Peyer's patch (tissue), 4 donors: Measurements from ENCODE around the gene AKT3. TPM values are rescaled to one million over a fixed set of nuclear protein-coding genes. Genes with fewer than 3 reads are reported as not detected.

Source experiments
- DNase-seq, 3 donors: peaks; one replicate each; pipeline ENCODE4 v3.0.0-alpha.2; 2017 to 2019
- H3K27ac ChIP-seq, 4 donors: fragments of 200-600 bp; sonication (generic); one replicate each; pipeline ENCODE4 v1.5.1; 2016 to 2019
- H3K27me3 ChIP-seq, 2 donors: fragments of 200-600 bp; sonication (generic); one replicate each; pipeline ENCODE4 v1.5.1; 2019
- H3K36me3 ChIP-seq, 3 donors: fragments of 200-600 bp; sonication (generic); one replicate each; pipeline ENCODE4 v1.5.1; 2016 to 2019
- H3K4me1 ChIP-seq, 4 donors: fragments of 200-600 bp; sonication (generic); one replicate each; pipeline ENCODE4 v1.5.1; 2016 to 2019
- H3K4me3 ChIP-seq, 4 donors: fragments of 200-600 bp; sonication (generic); 1 replicate in 3 of 4; 2 replicates in 1 of 4; pipeline ENCODE4 v1.5.1; 2016 to 2019; ENCODE audit warnings: mild to moderate bottlenecking in 1 of 4
- H3K9me3 ChIP-seq, 4 donors: fragments of 200-600 bp; sonication (generic); one replicate each; pipeline ENCODE4 v1.5.1; 2016 to 2019; ENCODE audit warnings: mild to moderate bottlenecking in 1 of 4
- POLR2A ChIP-seq, 2 donors: fragments of 450-650 bp; IDR thresholded peaks; one replicate each; pipeline ENCODE4 v1.5.1; 2017; ENCODE audit warnings: antibody characterized with exemption in 2 of 2, mild to moderate bottlenecking in 2 of 2, moderate library complexity in 2 of 2
- total RNA-seq, 4 donors: library from RNA; depleted of rRNA; stranded (reverse); fragments of >200 nt; gene quantifications; one replicate each; pipeline ENCODE4 v1.1.0, GENCODE V29; 2016
- TF ChIP-seq, protein P1 (sequence below), 6 experiments: fragments of 450-650 bp in 4 of 6; fragments of 200-600 bp in 2 of 6; sonication (generic) in 1 of 6; IDR thresholded peaks; one replicate each; pipeline ENCODE4 v1.5.1; 2017 to 2019; ENCODE audit warnings: antibody characterized with exemption in 6 of 6, mild to moderate bottlenecking in 3 of 6, moderate library complexity in 1 of 6

AKT3 gene
- total RNA-seq, 4 donors from 2014 or later, result 4.4 to 71.8 (median 15.2) TPM

DNA sequence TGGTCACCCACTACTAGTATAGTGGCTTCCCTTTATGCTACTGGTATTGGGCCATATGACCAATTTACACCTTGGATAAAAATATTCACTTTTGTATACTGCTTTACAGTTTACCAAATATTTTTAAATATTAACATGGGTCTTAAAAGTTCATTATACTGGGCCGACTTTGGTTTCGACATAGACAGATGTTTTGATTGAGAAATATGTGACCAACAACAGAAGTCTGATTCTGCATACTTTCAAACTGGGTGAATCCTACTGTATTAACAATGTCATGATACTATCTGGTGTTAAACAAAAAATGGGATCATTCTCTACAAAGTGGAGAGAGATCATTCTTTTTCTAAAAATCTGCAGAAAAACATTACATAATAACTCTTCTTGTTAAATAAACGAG is 134.8 kb downstream of the AKT3 start:
- Histone ChIP-seq H3K4me3 (no peak overlapping the region), H3K4me1 (no peaks in the 10 kb centered on the region)

DNA sequence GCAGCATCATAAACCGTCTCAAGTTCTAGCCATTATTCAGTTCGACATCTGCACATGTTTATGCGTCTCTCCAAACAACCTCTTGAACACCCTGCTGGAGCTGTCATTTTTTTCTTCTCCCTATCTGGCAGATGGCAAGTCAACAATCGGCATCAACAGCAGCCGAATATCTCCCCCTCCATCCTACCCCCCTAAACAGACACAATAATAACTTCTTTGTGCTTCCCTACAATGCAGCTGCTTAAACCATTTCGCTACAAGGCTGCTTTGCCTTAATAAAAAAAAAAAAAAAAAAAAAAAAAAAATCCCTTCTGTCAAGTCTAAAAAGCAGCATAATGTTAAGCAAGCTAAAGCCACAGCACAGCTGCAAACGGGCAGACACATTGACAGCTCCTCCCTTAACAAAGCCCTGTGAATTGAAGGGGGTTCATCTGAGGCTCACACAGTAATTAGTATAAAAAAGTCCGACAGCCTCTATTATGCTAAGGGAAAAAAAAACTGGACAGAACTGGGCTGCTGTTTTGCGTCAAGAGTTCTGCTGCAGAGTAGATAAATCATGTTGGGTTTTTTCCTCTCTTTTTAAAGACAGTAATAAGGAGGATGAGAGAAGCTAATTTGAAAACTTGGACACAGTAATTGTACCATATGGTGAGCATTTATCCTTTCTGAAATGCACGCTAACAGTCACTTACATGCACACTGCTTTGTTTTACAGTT is 136.4 kb downstream of the AKT3 start:
- Histone ChIP-seq H3K36me3 (no peaks in the 10 kb centered on the region), H3K27me3 (no peaks in the 10 kb centered on the region), H3K4me3 (no peak overlapping the region), H3K4me1 (no peaks in the 10 kb centered on the region), H3K27ac (no peak overlapping the region), H3K9me3 (no peaks in the 10 kb centered on the region)
- no peak for TF ChIP-seq POLR2A (IDR thresholded peaks at IDR 0.05)
- TF ChIP-seq, protein P1, sequence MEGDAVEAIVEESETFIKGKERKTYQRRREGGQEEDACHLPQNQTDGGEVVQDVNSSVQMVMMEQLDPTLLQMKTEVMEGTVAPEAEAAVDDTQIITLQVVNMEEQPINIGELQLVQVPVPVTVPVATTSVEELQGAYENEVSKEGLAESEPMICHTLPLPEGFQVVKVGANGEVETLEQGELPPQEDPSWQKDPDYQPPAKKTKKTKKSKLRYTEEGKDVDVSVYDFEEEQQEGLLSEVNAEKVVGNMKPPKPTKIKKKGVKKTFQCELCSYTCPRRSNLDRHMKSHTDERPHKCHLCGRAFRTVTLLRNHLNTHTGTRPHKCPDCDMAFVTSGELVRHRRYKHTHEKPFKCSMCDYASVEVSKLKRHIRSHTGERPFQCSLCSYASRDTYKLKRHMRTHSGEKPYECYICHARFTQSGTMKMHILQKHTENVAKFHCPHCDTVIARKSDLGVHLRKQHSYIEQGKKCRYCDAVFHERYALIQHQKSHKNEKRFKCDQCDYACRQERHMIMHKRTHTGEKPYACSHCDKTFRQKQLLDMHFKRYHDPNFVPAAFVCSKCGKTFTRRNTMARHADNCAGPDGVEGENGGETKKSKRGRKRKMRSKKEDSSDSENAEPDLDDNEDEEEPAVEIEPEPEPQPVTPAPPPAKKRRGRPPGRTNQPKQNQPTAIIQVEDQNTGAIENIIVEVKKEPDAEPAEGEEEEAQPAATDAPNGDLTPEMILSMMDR (IDR thresholded peaks at IDR 0.05), result no peak
- no peak for DNase-seq

More for the DNA sequence above, 134.8 kb downstream of the AKT3 start:
- Histone ChIP-seq H3K27me3 (no peaks in the 10 kb centered on the region), H3K36me3 (no peaks in the 10 kb centered on the region), H3K9me3 (no peaks in the 10 kb centered on the region), H3K27ac (no peak overlapping the region)
- DNase-seq, result no peak
- no peak for TF ChIP-seq POLR2A (IDR thresholded peaks at IDR 0.05)
- TF ChIP-seq, protein P1 (IDR thresholded peaks at IDR 0.05), result no peak

DNA sequence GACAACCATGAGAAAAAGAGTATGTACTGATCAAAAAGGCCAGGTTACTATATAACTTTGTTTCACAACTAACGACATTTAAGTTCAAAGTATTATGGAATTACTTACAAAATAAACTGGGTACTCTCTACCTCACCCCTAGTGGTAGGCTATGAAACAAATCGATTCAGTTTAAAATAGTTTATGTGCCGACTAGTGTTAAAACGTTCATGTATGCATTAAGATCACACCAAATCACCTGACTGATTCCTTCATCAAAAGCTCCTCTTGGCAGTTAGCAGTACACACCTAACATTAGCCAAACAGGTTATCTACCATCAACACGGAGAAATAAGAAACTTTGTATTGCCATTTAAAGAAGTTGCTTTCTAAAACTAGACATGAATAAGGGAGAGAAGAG is 137.1 kb downstream of the AKT3 start:
- DNase-seq, result no peak
- Histone ChIP-seq H3K27ac (no peak overlapping the region), H3K36me3 (no peaks in the 10 kb centered on the region), H3K4me1 (no peaks in the 10 kb centered on the region), H3K4me3 (no peak overlapping the region), H3K9me3 (no peaks in the 10 kb centered on the region), H3K27me3 (no peaks in the 10 kb centered on the region)
- TF ChIP-seq, protein P1 (IDR thresholded peaks at IDR 0.05), result peak in 2 of 6 experiments; percentile 9 to 50
- no peak for TF ChIP-seq POLR2A (IDR thresholded peaks at IDR 0.05)

DNA sequence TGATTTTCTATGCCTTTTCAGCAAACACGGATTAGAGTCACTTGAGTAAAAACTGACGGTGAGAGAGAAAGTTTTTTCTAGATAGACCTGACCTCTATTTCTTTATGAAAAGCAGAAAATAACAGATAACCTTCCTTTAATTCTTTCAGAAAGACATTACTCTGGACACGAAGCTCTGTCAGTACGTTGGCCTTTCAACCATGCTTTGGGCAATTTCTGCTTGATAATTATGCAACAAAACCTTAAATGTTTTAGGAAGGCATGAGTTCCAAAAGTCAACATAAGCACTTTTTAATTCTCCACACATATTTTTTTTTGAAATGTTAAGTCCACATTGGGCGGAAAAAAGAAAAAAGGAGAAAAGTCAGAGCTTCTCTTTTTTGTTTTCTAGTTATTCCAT is 137.8 kb downstream of the AKT3 start:
- TF ChIP-seq, protein P1 (IDR thresholded peaks at IDR 0.05), result no peak
- no peak for TF ChIP-seq POLR2A (IDR thresholded peaks at IDR 0.05)
- no peaks in the 10 kb centered on the region for H3K27me3 ChIP-seq
- H3K27ac ChIP-seq, result no peak overlapping the region
- H3K4me3 ChIP-seq, result no peak overlapping the region
- H3K9me3 ChIP-seq, result no peaks in the 10 kb centered on the region
- no peaks in the 10 kb centered on the region for H3K36me3 ChIP-seq
- DNase-seq, result no peak
- H3K4me1 ChIP-seq, result no peaks in the 10 kb centered on the region

DNA sequence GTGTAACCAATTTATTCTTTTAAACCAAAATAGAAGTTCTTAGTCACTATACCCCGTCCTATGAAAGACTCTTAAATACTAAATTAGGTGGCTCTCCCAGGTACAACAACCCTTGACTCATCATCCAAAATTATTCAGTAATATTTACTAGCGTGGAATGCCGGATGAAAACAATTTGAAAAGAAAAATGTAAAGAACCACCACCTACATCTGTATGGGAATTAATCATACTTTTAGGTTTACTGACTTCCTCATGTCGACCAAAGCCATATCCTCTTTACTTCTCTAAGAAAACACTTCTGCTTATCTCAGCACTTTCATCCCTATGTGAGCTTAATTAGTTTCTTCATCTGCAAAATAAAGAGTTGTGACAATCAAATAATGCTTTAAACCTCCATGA is 139.6 kb downstream of the AKT3 start:
- H3K27me3 ChIP-seq, result no peaks in the 10 kb centered on the region
- no peaks in the 10 kb centered on the region for H3K36me3 ChIP-seq
- no peak overlapping the region for H3K27ac ChIP-seq
- H3K4me3 ChIP-seq, result no peak overlapping the region
- TF ChIP-seq POLR2A (IDR thresholded peaks at IDR 0.05), result no peak
- TF ChIP-seq, protein P1 (IDR thresholded peaks at IDR 0.05), result no peak
- no peak for DNase-seq
- no peaks in the 10 kb centered on the region for H3K9me3 ChIP-seq
- H3K4me1 ChIP-seq, result no peaks in the 10 kb centered on the region
